ENCODE results near the gene STX17.

DNA sequence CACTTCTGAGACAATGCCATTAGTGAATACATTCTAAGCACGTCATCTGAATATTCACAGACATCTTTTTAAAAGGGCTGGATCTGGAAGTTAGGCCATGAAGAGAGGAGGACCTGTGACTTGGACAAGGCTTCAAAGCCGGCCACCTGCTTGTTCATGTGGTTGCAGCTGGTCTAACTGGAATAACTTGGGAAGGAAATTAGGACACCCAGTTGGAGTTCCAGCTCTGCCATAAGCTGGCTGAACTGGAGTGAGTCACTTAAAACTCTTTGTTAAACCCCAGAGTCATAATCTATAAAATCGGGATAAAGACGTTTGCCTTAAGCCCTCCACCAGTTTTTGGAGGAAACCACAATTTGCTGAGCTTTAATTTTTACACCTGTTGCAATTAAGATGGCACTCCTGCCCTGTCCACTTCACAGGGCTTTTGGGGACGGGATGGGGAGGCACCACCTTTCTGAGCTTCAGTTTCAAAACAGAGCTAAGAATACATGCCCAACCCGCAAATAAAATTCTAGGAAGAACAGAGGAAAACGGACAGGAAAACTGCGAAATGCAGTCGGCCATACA lies 536 bp upstream of the STX17 start:
- TF ChIP-seq, protein P1, sequence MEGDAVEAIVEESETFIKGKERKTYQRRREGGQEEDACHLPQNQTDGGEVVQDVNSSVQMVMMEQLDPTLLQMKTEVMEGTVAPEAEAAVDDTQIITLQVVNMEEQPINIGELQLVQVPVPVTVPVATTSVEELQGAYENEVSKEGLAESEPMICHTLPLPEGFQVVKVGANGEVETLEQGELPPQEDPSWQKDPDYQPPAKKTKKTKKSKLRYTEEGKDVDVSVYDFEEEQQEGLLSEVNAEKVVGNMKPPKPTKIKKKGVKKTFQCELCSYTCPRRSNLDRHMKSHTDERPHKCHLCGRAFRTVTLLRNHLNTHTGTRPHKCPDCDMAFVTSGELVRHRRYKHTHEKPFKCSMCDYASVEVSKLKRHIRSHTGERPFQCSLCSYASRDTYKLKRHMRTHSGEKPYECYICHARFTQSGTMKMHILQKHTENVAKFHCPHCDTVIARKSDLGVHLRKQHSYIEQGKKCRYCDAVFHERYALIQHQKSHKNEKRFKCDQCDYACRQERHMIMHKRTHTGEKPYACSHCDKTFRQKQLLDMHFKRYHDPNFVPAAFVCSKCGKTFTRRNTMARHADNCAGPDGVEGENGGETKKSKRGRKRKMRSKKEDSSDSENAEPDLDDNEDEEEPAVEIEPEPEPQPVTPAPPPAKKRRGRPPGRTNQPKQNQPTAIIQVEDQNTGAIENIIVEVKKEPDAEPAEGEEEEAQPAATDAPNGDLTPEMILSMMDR (conservative IDR thresholded peaks at IDR 0.05; ENCODE audit: low read length) = no peak
- TF ChIP-seq EZH2phosphoT487 (IDR thresholded peaks at IDR 0.05; ENCODE audit: borderline replicate concordance) = no peak

Data from Loucy (cell line).